Psoas muscle (tissue), 8 donors: Measurements from ENCODE around the gene TARBP1. TPM values are rescaled to one million over a fixed set of nuclear protein-coding genes. Genes with fewer than 3 reads are reported as not detected.

Experiments
- ATAC-seq, 4 donors: fragments of 200-7000 bp; cut with Tn5 transposase; one replicate each; pipeline ENCODE4 v1.9.1; 2020; ENCODE audit warnings: moderate library complexity in 3 of 4, mild to moderate bottlenecking in 2 of 4
- DNase-seq, 2 donors: peaks; one replicate each; pipeline ENCODE4 v3.0.0-alpha.2; 2020
- H3K27ac ChIP-seq: fragments of 200-600 bp; one replicate; pipeline ENCODE4 v1.8.0; 2022
- H3K27me3 ChIP-seq, 3 donors: fragments of 200-600 bp in 1 of 3; one replicate each; pipeline versions ENCODE4 v1.6.1 to v1.8.0; 2013 to 2022; ENCODE audit warnings: low read length in 2 of 3, mild to moderate bottlenecking in 2 of 3, moderate library complexity in 1 of 3; ENCODE audit not compliant: insufficient read depth in 3 of 3
- H3K36me3 ChIP-seq, 2 donors: fragments of 200-600 bp in 1 of 2; one replicate each; pipeline versions ENCODE4 v1.6.1 to v1.8.0; 2013 to 2022; ENCODE audit warnings: low read depth in 1 of 2, mild to moderate bottlenecking in 1 of 2, moderate library complexity in 1 of 2; ENCODE audit not compliant: insufficient read depth in 1 of 2
- H3K4me1 ChIP-seq: fragments of 200-600 bp; one replicate; pipeline ENCODE4 v1.8.0; 2022
- H3K4me3 ChIP-seq: fragments of 200-600 bp; one replicate; pipeline ENCODE4 v1.8.0; 2022; ENCODE audit warnings: mild to moderate bottlenecking
- H3K9me3 ChIP-seq: fragments of 200-600 bp; one replicate; pipeline ENCODE4 v1.8.0; 2022
- WGBS, 3 donors: extraction: QIAGEN DNeasy Blood & Tissue Kit; methylation state at CpG; one replicate each; pipeline versions ENCODE4 v1.1.6 to v1.1.7; 2013; 5-methylcytosine and 5-hydroxymethylcytosine counted together
- intact Hi-C, 2 donors: fragments of 100-400 bp; cut with DNase I; formaldehyde crosslinking; loops; one replicate each; pipeline versions ENCODE4 v1.11.0 to v1.14.2; 2022
- polyA plus RNA-seq, 3 donors: library from polyadenylated mRNA; stranded (reverse); fragments of 200-250 nt; gene quantifications; one replicate each; pipeline ENCODE4 v1.2.3, GENCODE V29; 2013
- total RNA-seq, 4 donors: library from RNA; stranded (reverse); fragmentation: NEBNext Ultra II Directional in 2 of 4; extraction: Animal tissue kit (Norgen Biotek cat#: 25700) in 2 of 4; gene quantifications; one replicate each; pipeline versions ENCODE4 v1.2.1 to v1.2.4, GENCODE V29; 2021 to 2023
- TF ChIP-seq, protein P1 (sequence below): fragments of 200-600 bp; IDR thresholded peaks from one replicate; pipeline ENCODE4 v1.8.0; 2022; ENCODE audit warnings: antibody characterized with exemption
- donor health status: healthy with polysubstance abuse.
- donor health status: DM: no; HTN: no; CAD: no; lungs with moderate emphysema.
- donor health status: Bipolar disorder and iron deficiency.
- donor health status: healthy.
- donor health status: DM: yes; HTN: yes; CAD: no.
- donor health status: DM: no; HTN: no; CAD: no.
- donor health status: DM: no; HTN: no; CAD: no.
- donor health status: DM: yes; HTN: yes; CAD: no.

Gene TARBP1
- total and polyA plus RNA-seq, 7 donors = 5.8 to 10.5 (median 8.5) TPM

DNA sequence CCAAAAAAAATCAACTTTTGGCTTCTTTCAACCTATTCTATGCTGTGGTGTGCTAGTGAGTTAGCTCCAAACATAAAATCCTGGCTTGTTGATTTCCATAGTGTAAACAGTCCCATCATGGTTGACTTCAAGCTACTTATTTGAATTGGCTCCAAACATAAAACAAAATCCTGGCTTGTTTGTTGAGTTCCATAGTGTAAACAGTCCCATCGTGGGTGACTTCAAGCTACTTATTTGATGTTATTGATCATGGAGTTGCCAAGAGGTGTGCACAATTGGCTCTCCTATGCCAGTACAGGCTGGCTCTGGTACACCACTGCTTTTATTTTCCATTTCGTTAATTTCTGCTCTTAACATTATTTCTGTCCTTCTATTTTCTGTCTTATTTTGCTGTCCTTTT, 107.6 kb downstream of the TARBP1 start:
- H3K27ac ChIP-seq = no peak overlapping the region
- no peaks in the 10 kb centered on the region for H3K27me3 ChIP-seq
- DNase-seq (no peak), ATAC-seq (no peak)
- H3K4me3 ChIP-seq = no peak overlapping the region
- TF ChIP-seq, protein P1, sequence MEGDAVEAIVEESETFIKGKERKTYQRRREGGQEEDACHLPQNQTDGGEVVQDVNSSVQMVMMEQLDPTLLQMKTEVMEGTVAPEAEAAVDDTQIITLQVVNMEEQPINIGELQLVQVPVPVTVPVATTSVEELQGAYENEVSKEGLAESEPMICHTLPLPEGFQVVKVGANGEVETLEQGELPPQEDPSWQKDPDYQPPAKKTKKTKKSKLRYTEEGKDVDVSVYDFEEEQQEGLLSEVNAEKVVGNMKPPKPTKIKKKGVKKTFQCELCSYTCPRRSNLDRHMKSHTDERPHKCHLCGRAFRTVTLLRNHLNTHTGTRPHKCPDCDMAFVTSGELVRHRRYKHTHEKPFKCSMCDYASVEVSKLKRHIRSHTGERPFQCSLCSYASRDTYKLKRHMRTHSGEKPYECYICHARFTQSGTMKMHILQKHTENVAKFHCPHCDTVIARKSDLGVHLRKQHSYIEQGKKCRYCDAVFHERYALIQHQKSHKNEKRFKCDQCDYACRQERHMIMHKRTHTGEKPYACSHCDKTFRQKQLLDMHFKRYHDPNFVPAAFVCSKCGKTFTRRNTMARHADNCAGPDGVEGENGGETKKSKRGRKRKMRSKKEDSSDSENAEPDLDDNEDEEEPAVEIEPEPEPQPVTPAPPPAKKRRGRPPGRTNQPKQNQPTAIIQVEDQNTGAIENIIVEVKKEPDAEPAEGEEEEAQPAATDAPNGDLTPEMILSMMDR = no peak
- intact Hi-C loops = loop anchor here in 1 of 2 donors (5.0 kb wide), 1 partner anchor 36 kb away; no protein-coding TSS in a partner anchor
- no peaks in the 10 kb centered on the region for H3K9me3 ChIP-seq
- H3K36me3 ChIP-seq = peaks cover 5 to 17% of the 10 kb centered on the region in 2 donors
- WGBS, 3 donors = 47 to 63% (median 52%) methylated on average over 2 of the region's 2 CpGs
- H3K4me1 ChIP-seq = peaks cover 20% of the 10 kb centered on the region

GRCh38 chr1:234369784-234370183, 109.2 kb downstream of the TARBP1 start:
- H3K4me3 ChIP-seq = no peak overlapping the region
- TF ChIP-seq, protein P1 = no peak
- no peak overlapping the region for H3K27ac ChIP-seq
- peaks cover 0 to 3% of the 10 kb centered on the region in 2 donors for H3K36me3 ChIP-seq
- intact Hi-C loops = loop anchor here in 1 of 2 donors (5.0 kb wide), 1 partner anchor 38 kb away; no protein-coding TSS in a partner anchor
- no peaks in the 10 kb centered on the region for H3K27me3 ChIP-seq
- ATAC-seq (no peak), DNase-seq (no peak)
- peaks cover 14% of the 10 kb centered on the region for H3K4me1 ChIP-seq
- 71 to 84% (median 83%) methylated on average over 1 of the region's 1 CpG for WGBS, 3 donors
- no peaks in the 10 kb centered on the region for H3K9me3 ChIP-seq

GRCh38 chr1:234369033-234369430, 109.9 kb downstream of the TARBP1 start:
- H3K9me3 ChIP-seq = no peaks in the 10 kb centered on the region
- no peaks in the 10 kb centered on the region for H3K27me3 ChIP-seq
- no peak overlapping the region for H3K27ac ChIP-seq
- no peak for DNase-seq
- H3K4me1 ChIP-seq = peaks cover 7% of the 10 kb centered on the region
- TF ChIP-seq, protein P1 = no peak
- H3K36me3 ChIP-seq = no peaks in the 10 kb centered on the region
- ATAC-seq = no peak
- intact Hi-C loops = no loop called here
- 82 to 84% (median 83%) methylated on average over 3 of the region's 3 CpGs for WGBS, 3 donors
- no peak overlapping the region for H3K4me3 ChIP-seq

DNA sequence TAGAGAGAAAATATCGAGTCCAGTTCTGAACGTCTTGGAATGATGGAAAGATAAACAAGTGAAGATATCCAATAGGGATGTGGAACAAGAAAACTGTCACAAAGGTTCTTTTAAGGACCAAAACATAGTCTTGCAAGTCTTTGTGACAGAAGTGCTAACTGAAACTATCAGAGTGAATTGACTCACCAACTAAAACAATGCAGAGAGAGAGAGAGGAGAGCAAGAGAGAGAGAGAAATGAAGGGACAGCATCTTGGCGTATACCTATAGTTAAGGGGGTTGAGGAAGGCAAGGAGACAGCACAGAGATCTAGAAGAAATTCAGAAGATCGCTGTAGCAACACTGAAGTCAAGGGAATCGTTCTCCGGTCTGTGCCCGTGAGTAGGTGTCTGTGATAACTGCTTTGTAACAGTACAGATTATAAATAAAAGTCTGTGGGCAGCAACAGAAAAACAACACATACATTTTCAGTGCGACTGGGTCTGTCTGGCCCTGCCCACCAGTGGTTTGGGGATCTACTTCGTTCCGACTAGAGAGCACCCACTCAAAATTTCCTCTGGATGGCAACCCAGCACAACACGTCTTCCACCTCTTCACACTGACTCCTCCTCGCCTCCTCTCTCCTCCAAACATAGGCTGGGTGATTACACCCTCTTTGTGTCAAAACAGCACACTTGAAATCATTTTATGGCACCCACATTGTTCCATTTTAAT, 110.5 kb downstream of the TARBP1 start:
- H3K36me3 ChIP-seq = no peaks in the 10 kb centered on the region
- no peak overlapping the region for H3K4me3 ChIP-seq
- H3K27me3 ChIP-seq = no peaks in the 10 kb centered on the region
- DNase-seq = no peak
- TF ChIP-seq, protein P1 = no peak
- 68 to 77% (median 76%) methylated on average over 12 of the region's 12 CpGs for WGBS, 3 donors
- peaks cover 7% of the 10 kb centered on the region for H3K4me1 ChIP-seq
- H3K9me3 ChIP-seq = no peaks in the 10 kb centered on the region
- ATAC-seq = no peak
- no peak overlapping the region for H3K27ac ChIP-seq
- intact Hi-C loops = no loop called here
